Effector memory CD8-positive, alpha-beta T cell (primary cell): ENCODE data around the gene PCDHB16.
"Not testable (repeated sequence)": the region's sequence is repeated elsewhere in the genome, so short reads cannot be mapped to it uniquely, and the experiment has no call there.

Experiments used
- ATAC-seq: fragments of 150-1000 bp; cut with Tn5 transposase; replicated peaks from 2 replicates; pipeline ENCODE4 v1.10.0; 2021; ENCODE audit warnings: mild to moderate bottlenecking, moderate library complexity
- DNase-seq, 3 experiments: peaks; one replicate each; pipeline ENCODE4 v3.0.0; 2021
- H3K27ac Mint-ChIP-seq, 2 donors: one replicate each; pipeline ENCODE4 v1.8.0; 2022; ENCODE audit warnings: mild to moderate bottlenecking in 2 of 2, mixed read lengths in 2 of 2, moderate library complexity in 2 of 2
- H3K27me3 Mint-ChIP-seq, 2 donors: one replicate each; pipeline ENCODE4 v1.8.0; 2022; ENCODE audit warnings: mixed read lengths in 2 of 2
- H3K36me3 Mint-ChIP-seq: one replicate; pipeline ENCODE4 v1.8.0; 2022; ENCODE audit warnings: mild to moderate bottlenecking, moderate library complexity, mixed read lengths; ENCODE audit not compliant: insufficient read depth
- H3K4me1 Mint-ChIP-seq, 2 donors: one replicate each; pipeline ENCODE4 v1.8.0; 2022; ENCODE audit warnings: low read depth in 2 of 2, mixed read lengths in 2 of 2
- H3K4me3 Mint-ChIP-seq, 2 donors: one replicate each; pipeline ENCODE4 v1.8.0; 2022; ENCODE audit warnings: mild to moderate bottlenecking in 2 of 2, mixed read lengths in 2 of 2, moderate library complexity in 2 of 2
- H3K9me3 Mint-ChIP-seq, 2 donors: one replicate each; pipeline ENCODE4 v1.8.0; 2022; ENCODE audit warnings: mixed read lengths in 2 of 2

The PCDHB16 gene

GRCh38 chr5:141224844-141225243 is 42.7 kb downstream of the PCDHB16 start:
- not testable (repeated sequence) for ATAC-seq, H3K4me1 Mint-ChIP-seq, H3K4me3 Mint-ChIP-seq, H3K36me3 Mint-ChIP-seq, H3K9me3 Mint-ChIP-seq, H3K27ac Mint-ChIP-seq, DNase-seq
- peaks cover 37 to 42% of the 10 kb centered on the region in 2 donors for H3K27me3 Mint-ChIP-seq

GRCh38 chr5:141225421-141225820 is 43.2 kb downstream of the PCDHB16 start:
- H3K27ac Mint-ChIP-seq, H3K36me3 Mint-ChIP-seq, H3K9me3 Mint-ChIP-seq, DNase-seq, H3K4me1 Mint-ChIP-seq, H3K4me3 Mint-ChIP-seq, ATAC-seq: not testable (repeated sequence)
- peaks cover 32 to 37% of the 10 kb centered on the region in 2 donors for H3K27me3 Mint-ChIP-seq

- no peak overlapping the region for H3K4me3 Mint-ChIP-seq
- peaks cover 4 to 6% of the 10 kb centered on the region in 2 donors for H3K9me3 Mint-ChIP-seq
- H3K36me3 Mint-ChIP-seq: no peaks in the 10 kb centered on the region
- no peak overlapping the region for H3K27ac Mint-ChIP-seq
- DNase-seq: no peak
- ATAC-seq: no peak
- H3K4me1 Mint-ChIP-seq: peaks cover 0 to 2% of the 10 kb centered on the region in 2 donors
- peaks cover 31 to 33% of the 10 kb centered on the region in 2 donors for H3K27me3 Mint-ChIP-seq
Observed at GRCh38 chr5:141234109-141234667, 52.0 kb downstream of the PCDHB16 start.
